Activated T-cell treated with anti-CD3 and anti-CD28 coated beads, Interleukin-2, amount 50 U/mL, for 24 hours (primary cell): ENCODE results near the gene FMO3.

Source experiments
- DNase-seq: peaks from one replicate; pipeline ENCODE4 v3.0.0-alpha.2; 2020
- H3K27ac Mint-ChIP-seq: 2 replicates; pipeline ENCODE4 v1.8.0; 2020; ENCODE audit warnings: mild to moderate bottlenecking, mixed read lengths
- H3K27me3 Mint-ChIP-seq: 2 replicates; pipeline ENCODE4 v1.8.0; 2020; ENCODE audit warnings: mixed read lengths
- H3K36me3 Mint-ChIP-seq: 2 replicates; pipeline ENCODE4 v1.8.0; 2020; ENCODE audit warnings: low read depth, mixed read lengths
- H3K4me1 Mint-ChIP-seq: 2 replicates; pipeline ENCODE4 v1.8.0; 2020; ENCODE audit warnings: low read depth, mixed read lengths
- H3K4me3 Mint-ChIP-seq: 2 replicates; pipeline ENCODE4 v1.8.0; 2020; ENCODE audit warnings: mild to moderate bottlenecking, moderate library complexity, mixed read lengths
- H3K9me3 Mint-ChIP-seq: 2 replicates; pipeline ENCODE4 v1.8.0; 2020; ENCODE audit warnings: mixed read lengths

Gene FMO3

DNA sequence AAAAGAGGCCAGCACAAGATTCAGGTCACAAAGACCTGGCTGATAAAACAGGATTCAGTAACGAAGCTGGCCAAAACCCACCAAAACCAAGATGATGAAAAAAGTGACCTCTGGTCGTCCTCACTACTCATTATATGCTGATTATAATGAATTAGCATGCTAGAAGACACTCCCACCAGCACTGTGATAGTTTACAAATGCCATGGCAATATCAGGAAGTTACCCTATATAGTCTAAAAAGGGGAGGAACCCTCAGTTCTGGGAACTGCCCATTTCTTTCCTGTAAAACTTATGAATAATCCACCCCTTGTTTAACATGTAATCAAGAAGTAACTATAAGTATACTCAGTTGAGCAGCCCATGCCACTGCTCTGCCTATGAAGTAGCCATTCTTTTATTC, 68.4 kb downstream of the FMO3 start:
- peaks cover 9% of the 10 kb centered on the region for H3K27me3 Mint-ChIP-seq
- H3K4me3 Mint-ChIP-seq = no peak overlapping the region
- H3K27ac Mint-ChIP-seq = no peak overlapping the region
- no peaks in the 10 kb centered on the region for H3K4me1 Mint-ChIP-seq
- no peaks in the 10 kb centered on the region for H3K36me3 Mint-ChIP-seq
- DNase-seq = no peak
- H3K9me3 Mint-ChIP-seq = no peaks in the 10 kb centered on the region

DNA sequence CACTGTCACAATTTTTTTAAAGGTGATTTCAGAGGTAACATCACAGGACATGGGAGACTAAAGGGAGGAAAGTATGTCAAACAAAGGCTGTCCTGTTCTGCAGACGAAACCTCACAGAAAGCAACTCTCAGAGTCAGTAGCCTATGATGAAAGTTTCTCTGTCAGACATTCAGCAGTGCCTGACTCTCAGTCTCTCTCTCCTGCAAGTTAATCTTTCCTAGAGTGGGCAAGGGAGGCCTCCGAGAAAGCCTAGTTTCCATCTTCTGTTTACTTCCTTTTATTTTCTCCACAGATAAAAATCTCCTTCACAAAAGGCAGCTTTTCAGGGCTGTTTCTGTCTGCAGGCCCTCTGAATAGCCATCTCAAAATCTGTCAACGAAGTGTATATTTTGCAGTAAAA, 69.5 kb downstream of the FMO3 start:
- H3K36me3 Mint-ChIP-seq = no peaks in the 10 kb centered on the region
- DNase-seq = no peak
- H3K4me1 Mint-ChIP-seq = no peaks in the 10 kb centered on the region
- H3K4me3 Mint-ChIP-seq = no peak overlapping the region
- no peak overlapping the region for H3K27ac Mint-ChIP-seq
- H3K27me3 Mint-ChIP-seq = peaks cover 5% of the 10 kb centered on the region
- H3K9me3 Mint-ChIP-seq = no peaks in the 10 kb centered on the region

DNA sequence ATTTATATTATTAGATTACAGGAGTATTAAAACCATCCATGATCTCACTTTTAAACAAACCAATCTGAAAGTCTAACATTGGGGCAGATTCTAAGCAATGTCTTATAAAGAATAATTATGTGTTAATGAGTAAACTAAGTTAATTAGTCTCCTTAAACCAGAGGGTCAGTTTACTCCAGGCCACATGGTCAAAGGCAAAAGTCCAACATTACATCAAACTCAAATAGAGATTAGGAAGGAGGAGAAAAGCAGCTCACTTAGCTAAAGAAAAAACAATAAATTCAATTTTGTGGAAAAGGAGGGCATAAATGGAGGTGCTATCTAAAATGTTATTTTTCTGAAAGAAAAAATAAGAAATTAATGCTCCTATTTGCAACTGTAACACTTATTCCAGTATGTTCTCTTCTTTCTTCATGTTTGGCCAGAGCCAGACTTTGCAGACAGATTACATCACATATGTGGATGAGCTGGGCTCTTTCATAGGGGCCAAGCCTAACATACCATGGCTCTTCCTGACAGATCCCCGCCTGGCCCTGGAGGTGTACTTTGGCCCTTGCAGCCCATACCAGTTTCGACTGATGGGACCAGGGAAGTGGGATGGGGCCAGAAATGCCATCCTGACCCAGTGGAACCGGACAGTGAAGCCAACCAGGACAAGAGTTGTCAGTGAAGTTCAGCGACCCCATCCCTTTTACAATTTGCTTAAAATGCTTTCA, 70.1 kb downstream of the FMO3 start:
- H3K4me1 Mint-ChIP-seq = no peaks in the 10 kb centered on the region
- no peaks in the 10 kb centered on the region for H3K36me3 Mint-ChIP-seq
- no peak overlapping the region for H3K27ac Mint-ChIP-seq
- peaks cover 5% of the 10 kb centered on the region for H3K27me3 Mint-ChIP-seq
- H3K9me3 Mint-ChIP-seq = no peaks in the 10 kb centered on the region
- no peak for DNase-seq
- H3K4me3 Mint-ChIP-seq = no peak overlapping the region

DNA sequence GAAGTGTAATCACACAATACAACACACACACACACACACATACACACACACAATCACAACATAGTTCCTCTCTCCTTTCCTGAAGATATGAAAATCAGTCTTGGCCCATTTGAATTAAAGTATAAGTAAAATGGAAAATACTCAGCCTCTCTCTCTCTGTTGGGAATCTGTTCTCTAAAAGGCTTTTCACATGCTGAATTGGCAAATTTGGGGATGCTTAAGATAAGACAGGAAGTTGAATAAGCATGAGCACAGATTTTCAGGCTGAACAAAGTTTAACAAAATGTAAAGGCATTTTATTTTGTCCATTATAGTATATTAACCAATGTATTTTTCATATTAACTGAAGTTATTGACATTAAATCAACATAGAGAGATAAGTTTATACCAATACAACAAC, 70.7 kb downstream of the FMO3 start:
- Mint-ChIP-seq H3K27ac (no peak overlapping the region), H3K4me3 (no peak overlapping the region), H3K36me3 (no peaks in the 10 kb centered on the region), H3K4me1 (no peaks in the 10 kb centered on the region), H3K9me3 (no peaks in the 10 kb centered on the region), H3K27me3 (peaks cover 5% of the 10 kb centered on the region)
- DNase-seq = no peak

DNA sequence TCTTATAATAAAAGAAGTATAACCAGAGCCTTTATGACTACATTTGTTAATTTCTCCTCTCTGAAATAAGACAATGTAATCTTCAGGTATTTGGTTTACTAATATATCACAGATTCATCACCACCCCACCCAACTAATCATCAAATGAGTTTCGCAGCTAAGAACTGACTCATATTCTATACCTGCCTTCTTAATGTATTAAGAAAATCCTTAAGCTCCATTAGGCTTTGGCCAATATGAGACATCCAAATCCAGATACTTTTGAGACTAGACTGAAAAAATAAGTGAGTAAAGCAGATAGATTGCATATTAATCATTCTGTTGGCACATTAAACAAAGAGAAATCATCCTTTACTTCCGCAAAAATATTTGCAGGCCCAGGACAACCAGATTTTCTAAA, 75.7 kb downstream of the FMO3 start:
- no peak for DNase-seq
- no peaks in the 10 kb centered on the region for H3K4me1 Mint-ChIP-seq
- no peaks in the 10 kb centered on the region for H3K36me3 Mint-ChIP-seq
- H3K4me3 Mint-ChIP-seq = no peak overlapping the region
- H3K27me3 Mint-ChIP-seq = peaks cover 22% of the 10 kb centered on the region
- no peak overlapping the region for H3K27ac Mint-ChIP-seq
- H3K9me3 Mint-ChIP-seq = no peaks in the 10 kb centered on the region
